ENCODE measurements around the gene ZSCAN10. TPM values are rescaled to one million over a fixed set of nuclear protein-coding genes. Genes with fewer than 3 reads are reported as not detected.

The ZSCAN10 gene
- total RNA-seq, 1 donor from 2014 or later = not detected

DNA sequence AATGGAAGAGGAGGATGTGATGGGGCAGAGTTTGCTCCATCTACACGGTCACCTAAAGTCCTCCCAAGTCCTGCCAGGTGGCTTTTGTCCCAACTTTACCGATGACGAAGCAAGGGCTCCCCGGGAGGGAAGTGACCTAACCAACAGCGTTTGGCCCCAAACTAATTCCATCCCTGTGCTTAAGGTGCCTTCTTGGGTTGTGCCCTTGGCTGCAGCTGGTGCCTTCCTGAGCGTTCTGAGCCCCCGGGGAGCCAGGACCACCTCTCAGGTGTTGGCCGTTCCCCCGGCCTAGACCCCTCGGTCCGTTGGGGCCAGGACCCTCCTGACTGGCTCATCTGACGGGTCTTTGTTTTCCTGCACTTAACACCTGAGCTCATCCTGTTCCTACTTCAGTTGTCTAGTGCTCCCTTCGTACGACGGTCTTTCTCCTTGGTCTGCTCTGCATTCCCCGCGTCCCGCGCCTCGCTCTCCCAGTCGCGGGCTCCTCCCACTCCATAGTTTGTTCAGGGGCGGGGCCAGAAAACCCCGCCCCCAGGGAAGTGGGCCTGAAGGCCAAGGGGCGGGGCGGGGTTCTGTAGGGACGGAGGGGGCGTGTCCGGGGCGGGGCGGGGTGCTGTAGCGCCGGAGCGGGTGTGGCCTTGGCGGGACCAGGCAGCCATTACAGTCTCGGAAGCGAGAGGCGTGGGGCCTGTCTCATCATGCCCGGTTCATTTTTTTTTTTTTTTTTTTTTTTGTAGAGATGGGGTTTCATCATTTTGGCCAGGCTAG, 822 bp upstream of the ZSCAN10 start:
- Histone ChIP-seq H3K36me3 (no peaks in the 10 kb centered on the region), H3K27ac (no peak overlapping the region), H3K4me1 (peaks cover 0 to 6% of the 10 kb centered on the region in 2 donors), H3K4me3 (peak overlapping the region; percentile 26 to 38), H3K9me3 (no peaks in the 10 kb centered on the region), H3K27me3 (no peaks in the 10 kb centered on the region)
- DNase-seq (ENCODE audit: low spot score in 2 of 2) = peak; percentile 59 to 93
- TF ChIP-seq, protein P1, sequence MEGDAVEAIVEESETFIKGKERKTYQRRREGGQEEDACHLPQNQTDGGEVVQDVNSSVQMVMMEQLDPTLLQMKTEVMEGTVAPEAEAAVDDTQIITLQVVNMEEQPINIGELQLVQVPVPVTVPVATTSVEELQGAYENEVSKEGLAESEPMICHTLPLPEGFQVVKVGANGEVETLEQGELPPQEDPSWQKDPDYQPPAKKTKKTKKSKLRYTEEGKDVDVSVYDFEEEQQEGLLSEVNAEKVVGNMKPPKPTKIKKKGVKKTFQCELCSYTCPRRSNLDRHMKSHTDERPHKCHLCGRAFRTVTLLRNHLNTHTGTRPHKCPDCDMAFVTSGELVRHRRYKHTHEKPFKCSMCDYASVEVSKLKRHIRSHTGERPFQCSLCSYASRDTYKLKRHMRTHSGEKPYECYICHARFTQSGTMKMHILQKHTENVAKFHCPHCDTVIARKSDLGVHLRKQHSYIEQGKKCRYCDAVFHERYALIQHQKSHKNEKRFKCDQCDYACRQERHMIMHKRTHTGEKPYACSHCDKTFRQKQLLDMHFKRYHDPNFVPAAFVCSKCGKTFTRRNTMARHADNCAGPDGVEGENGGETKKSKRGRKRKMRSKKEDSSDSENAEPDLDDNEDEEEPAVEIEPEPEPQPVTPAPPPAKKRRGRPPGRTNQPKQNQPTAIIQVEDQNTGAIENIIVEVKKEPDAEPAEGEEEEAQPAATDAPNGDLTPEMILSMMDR (IDR thresholded peaks at IDR 0.05) = no peak
- intact Hi-C loops (cut with DNase I) = loop anchor here (5.0 kb wide), 1 partner anchor 38 kb away; no protein-coding TSS in a partner anchor

DNA sequence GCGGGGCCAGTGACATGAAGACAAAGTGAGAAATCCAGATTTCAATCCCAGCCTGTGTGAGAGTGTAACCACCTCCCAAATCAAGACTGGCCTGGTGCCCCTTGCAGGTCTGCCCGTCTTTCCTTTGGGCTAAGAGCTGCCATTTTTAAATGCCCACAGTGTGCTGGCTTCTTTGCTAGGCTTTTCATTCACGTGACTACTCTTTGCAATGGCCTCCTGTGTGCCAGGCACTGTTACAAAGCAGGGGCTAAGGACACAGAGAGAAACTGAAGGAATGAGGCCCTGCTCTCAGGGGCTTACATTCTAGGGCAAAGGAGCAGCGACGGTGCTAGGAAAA, 269 bp upstream of the ZSCAN10 start:
- H3K4me3 ChIP-seq = no peak overlapping the region
- intact Hi-C loops (cut with DNase I) = loop anchor here (5.0 kb wide), 1 partner anchor 37 kb away; no protein-coding TSS in a partner anchor
- TF ChIP-seq, protein P1 (IDR thresholded peaks at IDR 0.05) = no peak
- H3K4me1 ChIP-seq = peaks cover 0 to 6% of the 10 kb centered on the region in 2 donors
- no peak for DNase-seq (ENCODE audit: low spot score in 2 of 2)
- no peak overlapping the region for H3K27ac ChIP-seq
- no peaks in the 10 kb centered on the region for H3K9me3 ChIP-seq
- H3K27me3 ChIP-seq = no peaks in the 10 kb centered on the region
- H3K36me3 ChIP-seq = no peaks in the 10 kb centered on the region

DNA sequence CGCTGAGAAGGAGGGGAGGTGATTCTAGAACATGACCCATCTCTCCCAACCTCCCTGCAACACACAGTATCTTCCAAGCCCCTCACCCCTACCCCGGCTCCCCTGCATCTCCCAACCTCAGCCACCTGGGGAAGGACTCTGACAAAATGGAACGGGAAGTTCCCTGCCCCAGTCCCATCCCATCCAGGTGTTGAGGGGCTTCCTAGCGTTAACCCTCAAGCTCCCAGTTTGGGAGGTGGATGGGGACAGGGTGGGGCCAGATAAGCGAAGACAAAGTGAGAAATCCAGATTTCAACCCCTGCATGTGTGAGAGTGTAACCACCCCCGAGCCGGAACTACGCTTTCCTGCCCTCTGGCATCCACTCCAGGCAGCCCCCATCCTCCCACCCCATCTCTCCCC, 1.8 kb downstream of the ZSCAN10 start:
- Histone ChIP-seq H3K27ac (no peak overlapping the region), H3K4me1 (peaks cover 0 to 6% of the 10 kb centered on the region in 2 donors), H3K4me3 (no peak overlapping the region), H3K27me3 (no peaks in the 10 kb centered on the region), H3K9me3 (no peaks in the 10 kb centered on the region), H3K36me3 (no peaks in the 10 kb centered on the region)
- TF ChIP-seq, protein P1 (IDR thresholded peaks at IDR 0.05) = no peak
- intact Hi-C loops (cut with DNase I) = loop anchor here (5.0 kb wide), 1 partner anchor 35 kb away; no protein-coding TSS in a partner anchor
- no peak for DNase-seq (ENCODE audit: low spot score in 2 of 2)

DNA sequence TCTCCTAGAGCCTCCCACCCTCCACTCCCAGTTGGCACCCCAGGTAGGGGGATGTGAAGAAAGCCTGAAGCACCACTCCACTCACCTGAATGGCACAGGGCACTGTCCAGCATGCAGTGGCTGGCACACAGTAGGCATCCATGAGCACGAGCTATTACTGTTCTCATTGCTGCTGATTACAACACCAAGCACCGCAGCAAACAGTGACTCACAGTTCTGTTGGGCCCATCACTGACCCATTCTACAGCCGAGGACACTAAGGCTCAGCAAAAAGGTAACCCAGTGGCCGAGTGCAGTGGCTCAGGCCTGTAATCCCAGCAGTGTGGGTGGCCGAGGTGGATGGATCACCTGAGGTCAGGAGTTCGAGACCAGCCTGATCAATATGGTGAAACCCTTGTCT, 2.7 kb downstream of the ZSCAN10 start:
- intact Hi-C loops (cut with DNase I) = loop anchor here (5.0 kb wide), 1 partner anchor 34 kb away; no protein-coding TSS in a partner anchor
- TF ChIP-seq, protein P1 (IDR thresholded peaks at IDR 0.05) = no peak
- no peaks in the 10 kb centered on the region for H3K27me3 ChIP-seq
- H3K9me3 ChIP-seq = no peaks in the 10 kb centered on the region
- H3K27ac ChIP-seq = no peak overlapping the region
- no peak for DNase-seq (ENCODE audit: low spot score in 2 of 2)
- H3K4me1 ChIP-seq = peaks cover 0 to 6% of the 10 kb centered on the region in 2 donors
- no peak overlapping the region for H3K4me3 ChIP-seq
- H3K36me3 ChIP-seq = no peaks in the 10 kb centered on the region

DNA sequence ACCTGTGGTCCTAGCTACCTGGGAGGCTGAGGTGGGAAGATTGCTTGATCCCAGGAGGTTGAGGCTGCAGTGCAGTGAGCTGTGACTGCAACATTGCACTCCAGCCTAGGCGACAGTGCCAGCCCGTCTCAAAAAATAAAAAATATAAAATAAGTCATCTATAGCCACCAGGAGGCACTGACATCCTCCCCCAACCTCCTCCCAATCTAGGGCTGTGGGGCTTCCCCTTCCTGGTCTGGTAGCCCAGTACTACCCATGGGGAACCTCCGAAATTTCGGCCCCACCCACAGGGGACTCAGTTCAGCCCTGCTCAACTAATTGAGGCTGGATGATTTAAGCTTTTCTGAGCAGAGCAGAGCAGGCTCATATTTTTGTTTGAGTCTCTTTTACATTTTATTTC, 3.2 kb downstream of the ZSCAN10 start:
- TF ChIP-seq, protein P1 (IDR thresholded peaks at IDR 0.05) = peak in 1 of 3 experiments; percentile 21
- Histone ChIP-seq H3K9me3 (no peaks in the 10 kb centered on the region), H3K4me1 (peaks cover 0 to 6% of the 10 kb centered on the region in 2 donors), H3K36me3 (no peaks in the 10 kb centered on the region), H3K27ac (no peak overlapping the region), H3K4me3 (no peak overlapping the region), H3K27me3 (no peaks in the 10 kb centered on the region)
- intact Hi-C loops (cut with DNase I) = loop anchor here (5.0 kb wide), 1 partner anchor 34 kb away; no protein-coding TSS in a partner anchor
- DNase-seq (ENCODE audit: low spot score in 2 of 2) = no peak

Measured in ascending aorta (tissue), 2 donors.